ENCODE results near the gene OR4Q2.
"Not testable (repeated sequence)": the region's sequence is repeated elsewhere in the genome, so short reads cannot be mapped to it uniquely, and the experiment has no call there.

Gene OR4Q2

GRCh38 chr14:20001863-20002262, at the start of gene OR4Q2:
TSS of gene OR4Q2 (plus strand) at chr14:20002163.
- no peak for DNase-seq

DNA sequence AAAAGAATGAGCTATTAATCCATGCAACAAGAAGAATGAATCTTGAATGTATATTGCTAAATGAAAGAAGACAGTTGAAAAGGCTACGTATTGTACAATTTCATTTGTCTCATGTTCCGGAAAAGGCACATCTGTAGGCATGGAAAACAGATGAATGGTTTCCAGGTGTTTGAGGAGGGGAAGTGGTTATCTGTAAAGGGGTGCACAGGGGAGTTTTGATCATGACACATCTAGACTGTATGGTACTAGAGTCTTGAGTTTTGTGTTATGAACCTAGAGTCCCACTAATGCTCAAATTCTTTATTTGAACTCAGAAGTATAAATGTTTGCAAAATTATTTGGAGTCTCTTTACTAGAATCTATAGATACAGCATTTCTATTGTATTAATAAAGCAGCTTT, 32.2 kb upstream of the OR4Q2 start:
- not testable (repeated sequence) for DNase-seq

DNA sequence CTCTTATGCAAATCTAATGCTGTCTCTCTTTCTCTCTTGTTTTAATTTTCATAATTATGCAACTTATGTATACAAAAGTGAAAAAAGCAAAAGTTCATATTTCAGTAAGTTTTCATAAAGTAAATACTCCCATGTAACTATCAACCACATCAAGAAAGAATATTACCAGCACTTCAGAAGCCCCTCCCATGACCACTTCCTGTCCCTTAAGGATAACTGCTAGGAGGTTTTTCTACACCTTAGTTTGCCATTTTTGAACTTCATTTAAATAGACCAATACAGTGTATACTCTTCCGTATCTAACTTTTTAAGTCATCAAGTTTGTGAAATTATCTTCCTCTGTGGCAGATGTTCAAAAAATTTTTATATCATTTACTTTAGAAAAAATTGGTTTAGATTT, 27.1 kb upstream of the OR4Q2 start:
- DNase-seq, result no peak

DNA sequence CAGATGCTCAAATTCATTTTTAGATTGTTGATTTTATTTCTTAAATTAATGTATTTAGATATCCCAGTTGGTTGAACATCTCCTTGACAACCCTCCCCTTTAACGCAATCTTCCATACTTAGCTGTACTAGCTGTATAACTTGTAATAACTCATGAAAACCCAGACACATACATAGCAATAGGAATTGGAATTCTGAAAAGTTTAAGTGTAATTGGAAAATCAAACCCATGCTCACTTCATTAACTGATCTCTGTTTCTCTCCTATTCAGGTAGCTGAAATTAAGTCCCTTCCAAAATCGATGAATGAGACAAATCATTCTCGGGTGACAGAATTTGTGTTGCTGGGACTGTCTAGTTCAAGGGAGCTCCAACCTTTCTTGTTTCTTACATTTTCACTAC, 26.7 kb upstream of the OR4Q2 start, which contains the start of gene OR4K15:
Gene OR4K15, plus strand, starts transcription at position 301 of the 400 bp plus-strand sequence. Its CDS starts 0 bp downstream, at position 301.
- DNase-seq, result no peak

- no peak for DNase-seq
These were observed 8.5 kb upstream of the OR4Q2 start for GRCh38 chr14:19993438-19993837.

DNA sequence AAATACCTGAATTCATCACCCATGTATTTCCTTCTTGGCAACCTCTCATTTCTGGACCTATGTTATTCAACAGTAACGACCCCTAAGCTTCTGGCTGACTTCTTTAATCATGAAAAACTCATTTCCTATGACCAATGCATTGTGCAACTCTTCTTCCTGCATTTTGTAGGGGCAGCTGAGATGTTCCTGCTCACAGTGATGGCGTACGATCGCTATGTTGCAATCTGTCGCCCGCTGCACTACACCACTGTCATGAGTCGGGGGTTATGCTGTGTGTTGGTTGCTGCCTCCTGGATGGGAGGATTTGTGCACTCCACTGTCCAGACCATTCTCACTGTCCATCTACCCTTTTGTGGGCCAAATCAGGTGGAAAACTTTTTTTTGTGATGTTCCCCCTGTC, 356 bp downstream of the OR4Q2 start:
- no peak for DNase-seq

DNA sequence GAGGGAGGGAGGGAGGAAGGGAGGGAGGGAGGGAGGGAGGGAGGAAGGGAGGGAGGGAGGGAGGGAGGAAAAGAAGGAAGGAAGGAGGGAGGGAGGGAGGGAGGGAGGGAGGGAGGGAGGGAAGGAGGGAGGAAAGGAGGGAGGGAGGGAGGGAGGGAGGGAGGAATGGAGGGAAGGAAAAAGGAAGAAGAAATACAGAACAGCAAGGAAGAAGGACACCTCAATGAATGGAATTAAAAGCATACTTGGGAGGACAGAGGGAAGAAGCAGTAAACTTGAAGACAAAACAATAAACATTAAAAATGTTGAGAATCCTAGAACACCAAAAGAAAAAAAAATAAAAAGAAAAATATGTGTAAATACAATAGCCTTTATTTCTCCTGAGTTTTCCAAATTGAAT, 6.2 kb downstream of the OR4Q2 start:
- DNase-seq, result no peak

DNA sequence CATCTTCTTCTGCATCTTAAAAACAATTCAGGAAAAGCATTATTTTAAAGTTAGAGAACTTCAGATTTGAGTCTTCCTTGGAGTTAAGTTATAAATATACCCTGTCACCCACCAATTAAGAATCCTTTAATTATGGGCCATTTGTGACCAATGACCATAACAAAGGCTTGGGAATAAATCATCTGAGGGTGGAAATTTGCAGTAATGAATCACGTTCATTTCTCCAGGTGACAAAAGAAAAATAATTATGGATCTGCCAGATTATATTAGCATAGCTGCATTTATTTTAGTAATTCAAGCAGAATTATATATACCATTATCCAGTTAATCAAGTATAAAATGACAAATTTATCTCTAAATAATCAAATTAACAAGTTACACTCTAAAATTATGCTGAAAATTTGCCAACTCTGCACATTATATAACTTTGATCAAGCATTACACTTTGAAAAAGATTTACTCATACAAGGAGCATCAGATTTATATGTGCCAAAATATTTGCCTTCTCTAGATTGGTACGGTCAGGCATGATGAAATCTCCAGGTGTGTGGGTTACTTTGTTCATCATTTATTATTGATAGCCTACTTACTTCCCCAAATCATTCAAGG, 17.4 kb downstream of the OR4Q2 start, which contains the start of gene OR4K14:
Gene OR4K14, minus strand, starts transcription at position 51 of the 609 bp plus-strand sequence. CDS start 4,114 bp downstream, outside the sequence.
- no peak for DNase-seq

- DNase-seq, result no peak
These were observed 29.1 kb downstream of the OR4Q2 start for GRCh38 chr14:20031058-20031457.

DNA sequence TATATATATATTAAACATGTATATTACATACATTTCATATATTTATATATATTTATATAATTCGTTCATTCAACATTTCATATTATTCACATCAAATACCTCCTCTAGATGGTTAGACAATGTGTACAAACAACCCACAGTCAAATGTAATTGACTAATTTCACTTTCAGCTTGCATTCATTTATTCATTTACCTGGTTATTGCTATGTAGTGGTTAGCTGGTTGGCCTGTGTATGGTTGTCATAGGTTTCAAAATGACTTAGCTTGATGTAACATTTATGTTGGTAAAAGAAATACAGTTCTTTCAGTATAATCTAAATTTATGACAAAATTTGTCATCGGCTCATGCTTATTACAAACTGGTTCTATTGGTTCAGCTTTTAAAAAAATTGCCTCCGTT, 33.5 kb downstream of the OR4Q2 start:
- DNase-seq, result no peak

GRCh38 chr14:20035938-20036337, 34.0 kb downstream of the OR4Q2 start, which contains the start of gene OR4K13:
TSS of gene OR4K13 (minus strand) at chr14:20036038. CDS start at chr14:20034758, 1,280 bp downstream.
- no peak for DNase-seq

- no peak for DNase-seq
These were observed 42.3 kb downstream of the OR4Q2 start for GRCh38 chr14:20044243-20044642.

DNA sequence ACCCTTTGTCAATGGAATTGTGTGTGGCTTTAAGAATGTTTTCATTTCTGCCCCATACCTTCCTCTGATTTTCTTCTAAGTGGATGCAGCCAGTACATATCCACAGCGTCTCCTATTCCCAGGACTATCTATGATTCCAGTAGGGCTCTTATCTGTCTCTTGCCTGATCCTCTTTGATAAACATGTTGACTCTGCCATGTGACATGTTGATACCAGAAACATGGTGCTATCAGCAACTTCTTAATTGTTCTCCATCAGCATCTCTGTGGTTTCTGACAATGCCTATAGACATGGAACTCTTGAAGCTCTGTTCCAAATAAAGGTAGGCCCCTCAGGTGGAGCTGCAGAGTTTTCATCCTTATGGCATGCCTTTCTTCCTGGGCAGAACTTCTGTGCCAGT, 46.2 kb downstream of the OR4Q2 start:
- DNase-seq, result no peak
